A549 (cell line): ENCODE measurements around the gene DAB2IP. TPM values are rescaled to one million over a fixed set of nuclear protein-coding genes. Genes with fewer than 3 reads are reported as not detected.

Experiments
- ATAC-seq, 2 experiments: fragments of 200-7000 bp in 1 of 2; fragments of >200 bp in 1 of 2; cut with Nextera tagmentation in 1 of 2; cut with Tn5 transposase in 1 of 2; 3 replicates each; pipeline versions ENCODE4 v1.8.0 to v1.9.1; 2018 to 2020; ENCODE audit warnings: mild to moderate bottlenecking in 1 of 2, moderate library complexity in 1 of 2
- CTCF ChIA-PET: fragments of 300-600 bp; sonication (Branson Sonifier 250); formaldehyde crosslinking; extraction: SDS; loops from one replicate; lab custom pipeline; 2021; ENCODE audit warnings: antibody characterized with exemption, inconsistent platforms; lab: Yijun Ruan, JAX
- POLR2A ChIA-PET: fragments of 350-600 bp; formaldehyde crosslinking; extraction: SDS; loops from one replicate; lab custom pipeline; 2021; ENCODE audit warnings: antibody characterized with exemption, inconsistent platforms; lab: Yijun Ruan, JAX
- DNase-seq, 2 experiments: peaks; one replicate each; pipeline versions ENCODE4 v3.0.0 to v3.0.0-alpha.2; 2011 to 2016; ENCODE audit warnings: low read depth in 1 of 2, low spot score in 1 of 2
- FAIRE-seq: peaks from 2 replicates; lab custom pipeline; 2011; peaks lifted over from hg19 to GRCh38; lab: Jason Lieb, UNC
- H3K27ac ChIP-seq, 2 experiments: fragments of >200 bp; sonication (Bioruptor Twin); formaldehyde crosslinking; 3 replicates each; pipeline ENCODE4 v1.5.1; 2016 to 2017
- H3K4me1 ChIP-seq: fragments of >200 bp; sonication (Bioruptor Twin); formaldehyde crosslinking; 3 replicates; pipeline ENCODE4 v1.6.1; 2016
- H3K4me2 ChIP-seq: fragments of >200 bp; sonication (Bioruptor Twin); formaldehyde crosslinking; 3 replicates; pipeline ENCODE4 v1.6.1; 2016
- H3K4me3 ChIP-seq: fragments of >200 bp; sonication (Bioruptor Twin); formaldehyde crosslinking; 3 replicates; pipeline ENCODE4 v1.5.1; 2016
- H3K9me3 ChIP-seq: fragments of >200 bp; sonication (Bioruptor Twin); formaldehyde crosslinking; 3 replicates; pipeline ENCODE4 v1.6.1; 2016
- BCL3 ChIP-seq: fragments of >200 bp; sonication (Bioruptor Twin); formaldehyde crosslinking; IDR thresholded peaks from 3 replicates; pipeline ENCODE4 v1.6.1; 2016
- BHLHE40 ChIP-seq: IDR thresholded peaks from 2 replicates; pipeline ENCODE4 v1.6.1; 2012; ENCODE audit warnings: low read depth, low read length, inconsistent platforms
- CHD4 ChIP-seq: fragments of 200-600 bp; sonication (generic); IDR thresholded peaks from 2 replicates; pipeline ENCODE4 v1.6.1; 2016; ENCODE audit warnings: antibody characterized with exemption, mild to moderate bottlenecking, borderline replicate concordance
- E2F6 ChIP-seq: IDR thresholded peaks from 2 replicates; pipeline ENCODE4 v1.6.1; 2012; ENCODE audit warnings: low read depth, borderline replicate concordance
- EHF ChIP-seq: fragments of 250-450 bp; sonication (Bioruptor Pico); IDR thresholded peaks from 2 replicates; pipeline ENCODE4 v1.5.0; 2020; ENCODE audit warnings: mild to moderate bottlenecking
- ESRRA ChIP-seq: fragments of 150-350 bp; IDR thresholded peaks from 2 replicates; pipeline ENCODE4 v1.6.1; 2014; ENCODE audit warnings: mild to moderate bottlenecking, low read length, borderline replicate concordance
- GATA3 ChIP-seq: IDR thresholded peaks from 2 replicates; pipeline ENCODE4 v1.6.1; 2012; ENCODE audit warnings: borderline replicate concordance
- HEYL ChIP-seq: fragments of 250-450 bp; sonication (Bioruptor Pico); IDR thresholded peaks from 2 replicates; pipeline ENCODE4 v1.8.0; 2021; ENCODE audit warnings: mild to moderate bottlenecking, moderate library complexity
- HOXA7 ChIP-seq: fragments of 250-450 bp; sonication (Bioruptor Pico); IDR thresholded peaks from 2 replicates; pipeline ENCODE4 v1.5.0; 2020; ENCODE audit warnings: mild to moderate bottlenecking, moderate library complexity
- KDM1A ChIP-seq: fragments of 200-600 bp; sonication (generic); IDR thresholded peaks from 2 replicates; pipeline ENCODE4 v1.6.1; 2016; ENCODE audit warnings: low read depth, mild to moderate bottlenecking
- MAFK ChIP-seq: fragments of 450-650 bp; IDR thresholded peaks from 2 replicates; pipeline ENCODE4 v1.6.1; 2014; ENCODE audit not compliant: partially characterized antibody
- NFE2L2 ChIP-seq: fragments of 150-350 bp; conservative IDR thresholded peaks from 2 replicates; pipeline ENCODE4 v1.6.1; 2014; ENCODE audit warnings: low read length
- NPAS2 ChIP-seq: fragments of 250-450 bp; sonication (Bioruptor Pico); IDR thresholded peaks from 2 replicates; pipeline ENCODE4 v1.8.0; 2022; ENCODE audit warnings: mild to moderate bottlenecking, moderate library complexity, borderline replicate concordance
- PBX3 ChIP-seq: IDR thresholded peaks from 2 replicates; pipeline ENCODE4 v1.6.1; 2012
- PHF8 ChIP-seq: fragments of 200-600 bp; sonication (generic); IDR thresholded peaks from 2 replicates; pipeline ENCODE4 v1.6.1; 2016; ENCODE audit warnings: low read depth, mild to moderate bottlenecking, antibody characterized with exemption, moderate library complexity, borderline replicate concordance
- RARB ChIP-seq: fragments of 250-450 bp; sonication (Bioruptor Pico); IDR thresholded peaks from 2 replicates; pipeline ENCODE4 v1.8.0; 2021; ENCODE audit warnings: mild to moderate bottlenecking, moderate library complexity
- RCOR1 ChIP-seq: fragments of 150-350 bp; IDR thresholded peaks from 2 replicates; pipeline ENCODE4 v1.6.1; 2014; ENCODE audit warnings: antibody characterized with exemption, low read length, low read depth
- REST ChIP-seq: fragments of 200-600 bp; sonication (generic); IDR thresholded peaks from 2 replicates; pipeline ENCODE4 v1.6.1; 2016; ENCODE audit warnings: antibody characterized with exemption, mild to moderate bottlenecking, moderate library complexity
- RFX5 ChIP-seq: fragments of 450-650 bp; IDR thresholded peaks from 2 replicates; pipeline ENCODE4 v1.7.1; 2014; ENCODE audit warnings: antibody characterized with exemption, mild to moderate bottlenecking, moderate library complexity
- SREBF2 ChIP-seq: fragments of 450-650 bp; IDR thresholded peaks from 2 replicates; pipeline ENCODE4 v1.6.1; 2014; ENCODE audit warnings: mild to moderate bottlenecking, moderate library complexity
- TP53 ChIP-seq: fragments of 250-450 bp; sonication (Bioruptor Pico); IDR thresholded peaks from 2 replicates; pipeline ENCODE4 v1.5.0; 2021; ENCODE audit warnings: mild to moderate bottlenecking, moderate library complexity
- WGBS: methylation state at CpG from one replicate; pipeline ENCODE4 v1.1.6; 2017; ENCODE audit errors: missing lambda C conversion rate; 5-methylcytosine and 5-hydroxymethylcytosine counted together
- polyA plus RNA-seq, 4 experiments: library from polyadenylated mRNA; depleted of rRNA in 3 of 4; stranded (reverse); fragments of >200 nt; fragmentation: RNase III in 1 of 4; extraction: RNeasy Plus Mini Kit Qiagen cat#74134 plus additional on column Dnase treatment in 1 of 4; gene quantifications; 2 replicates in 3 of 4; 3 replicates in 1 of 4; pipeline ENCODE4 v1.2.3, GENCODE V29; 2011 to 2017

Gene DAB2IP
- polyA plus RNA-seq, 2 of the 4 experiments (the other 2 are of a cell fraction), result 9.7 to 13.9 TPM

- DNase-seq (no peak), ATAC-seq (no peak), FAIRE-seq (no peak)
- CTCF ChIA-PET, result interaction anchor here (1.2 to 1.4 kb wide), 3 partner anchors 14 to 268 kb away, joined by 3 to 4 read pairs (median 3); no protein-coding TSS in a partner anchor
- H3K9me3 ChIP-seq, result no peaks in the 10 kb centered on the region
- no peak overlapping the region for H3K27ac ChIP-seq
- TF ChIP-seq BHLHE40, result no peak
- TF ChIP-seq BCL3, result no peak
- TF ChIP-seq RFX5, result no peak
- TF ChIP-seq ESRRA, result no peak
- TF ChIP-seq PBX3, result no peak
- TF ChIP-seq MAFK, result no peak
- H3K4me1 ChIP-seq, result peaks cover 23% of the 10 kb centered on the region
- H3K4me3 ChIP-seq, result no peak overlapping the region
- POLR2A ChIA-PET, result no interaction called here
- H3K4me2 ChIP-seq, result no peak overlapping the region
- WGBS, result 90% methylated on average over 7 of the region's 7 CpGs
These were observed 80.5 kb downstream of the DAB2IP start for GRCh38 chr9:121731919-121732318.

GRCh38 chr9:121732389-121732788 is 81.0 kb downstream of the DAB2IP start:
- TF ChIP-seq NFE2L2, result no peak
- no peak for TF ChIP-seq SREBF2
- no peak for TF ChIP-seq EHF
- no peak for TF ChIP-seq REST
- no peak for TF ChIP-seq RCOR1
- TF ChIP-seq GATA3, result no peak
- no peak for TF ChIP-seq CHD4
- TF ChIP-seq HOXA7 (CRISPR knock-in tag), result no peak
- TF ChIP-seq HEYL (CRISPR knock-in tag), result no peak
- no peak for TF ChIP-seq RFX5
- no peak for TF ChIP-seq RARB (CRISPR knock-in tag)
- TF ChIP-seq TP53 (CRISPR knock-in tag), result no peak
- no peak for TF ChIP-seq PHF8
- no peak for TF ChIP-seq E2F6
- no peak for TF ChIP-seq NPAS2
- TF ChIP-seq KDM1A, result no peak
- Histone ChIP-seq H3K4me2 (no peak overlapping the region), H3K27ac (no peak overlapping the region), H3K4me3 (no peak overlapping the region), H3K4me1 (peaks cover 28% of the 10 kb centered on the region), H3K9me3 (no peaks in the 10 kb centered on the region)
- ChIA-PET CTCF (interaction anchor here (0.6 to 1.9 kb wide), 8 partner anchors 11 to 426 kb away, joined by 3 to 9 read pairs (median 3); no protein-coding TSS in a partner anchor), POLR2A (no interaction called here)
- DNase-seq (no peak), FAIRE-seq (no peak), ATAC-seq (no peak)
- WGBS, result 84% methylated on average over 5 of the region's 5 CpGs
